ENCODE results near the gene CCDC138.

CCDC138 gene

GRCh38 chr2:108918156-108918874 is 131.7 kb downstream of the CCDC138 start:
- DNase-seq (ENCODE audit: low read depth in 2 of 2), result no peak

- DNase-seq (ENCODE audit: low read depth in 2 of 2), result no peak
Measured at GRCh38 chr2:108918941-108919341, 132.4 kb downstream of the CCDC138 start.

GRCh38 chr2:108919571-108920373 is 133.2 kb downstream of the CCDC138 start:
- DNase-seq (ENCODE audit: low read depth in 2 of 2), result no peak

GRCh38 chr2:108920686-108921085 is 134.1 kb downstream of the CCDC138 start:
- DNase-seq (ENCODE audit: low read depth in 2 of 2), result no peak

DNA sequence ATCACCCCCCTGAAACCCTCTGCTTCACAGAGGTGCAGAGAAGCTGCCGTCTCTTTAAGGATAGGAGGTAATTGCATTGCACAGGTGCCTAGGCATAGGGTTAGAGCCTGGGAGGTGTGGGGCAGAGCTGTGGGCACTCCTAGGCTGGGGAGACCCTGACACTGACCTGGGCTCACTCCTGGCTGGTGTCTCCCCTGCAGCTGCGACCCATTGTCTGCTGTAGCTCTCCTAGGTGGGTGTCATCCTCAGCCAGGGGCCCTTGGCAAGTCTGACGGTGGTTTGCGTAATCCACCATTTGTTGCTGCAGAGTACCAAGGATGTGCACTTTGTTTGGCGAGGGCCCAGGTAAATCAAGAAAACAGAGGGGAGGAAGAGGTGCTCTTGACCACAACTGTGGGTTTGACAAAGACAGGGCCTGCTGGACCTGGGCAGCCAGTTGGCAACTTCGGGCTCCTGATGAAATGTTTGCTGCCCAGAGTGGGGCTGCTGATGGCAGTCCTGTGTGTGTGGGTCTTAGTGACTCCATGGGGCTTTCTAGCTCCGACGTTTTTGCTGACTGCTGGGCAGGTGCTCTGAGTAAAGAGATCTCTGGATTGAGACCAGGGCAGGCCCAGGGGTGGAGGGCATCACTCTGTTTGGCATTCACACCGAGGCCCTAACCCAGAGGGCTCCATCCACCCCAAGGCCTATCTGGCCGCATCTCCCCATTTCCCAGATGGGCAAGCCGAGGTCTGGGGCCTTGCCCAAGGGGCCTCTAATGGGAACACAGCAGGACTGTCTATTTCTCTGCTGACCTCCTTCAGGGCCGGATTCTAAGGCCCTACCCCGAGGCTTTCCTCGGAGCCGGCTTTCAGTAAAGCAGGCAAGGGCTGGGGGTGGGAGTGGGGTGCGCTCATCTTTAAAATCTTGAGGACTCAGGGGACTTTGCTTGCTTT is 134.8 kb downstream of the CCDC138 start:
- DNase-seq (ENCODE audit: low read depth in 2 of 2), result no peak

- no peak for DNase-seq (ENCODE audit: low read depth in 2 of 2)
Measured at GRCh38 chr2:108922141-108922915, 135.8 kb downstream of the CCDC138 start.

GRCh38 chr2:108923019-108923700 is 136.6 kb downstream of the CCDC138 start:
- DNase-seq (ENCODE audit: low read depth in 2 of 2), result no peak

DNA sequence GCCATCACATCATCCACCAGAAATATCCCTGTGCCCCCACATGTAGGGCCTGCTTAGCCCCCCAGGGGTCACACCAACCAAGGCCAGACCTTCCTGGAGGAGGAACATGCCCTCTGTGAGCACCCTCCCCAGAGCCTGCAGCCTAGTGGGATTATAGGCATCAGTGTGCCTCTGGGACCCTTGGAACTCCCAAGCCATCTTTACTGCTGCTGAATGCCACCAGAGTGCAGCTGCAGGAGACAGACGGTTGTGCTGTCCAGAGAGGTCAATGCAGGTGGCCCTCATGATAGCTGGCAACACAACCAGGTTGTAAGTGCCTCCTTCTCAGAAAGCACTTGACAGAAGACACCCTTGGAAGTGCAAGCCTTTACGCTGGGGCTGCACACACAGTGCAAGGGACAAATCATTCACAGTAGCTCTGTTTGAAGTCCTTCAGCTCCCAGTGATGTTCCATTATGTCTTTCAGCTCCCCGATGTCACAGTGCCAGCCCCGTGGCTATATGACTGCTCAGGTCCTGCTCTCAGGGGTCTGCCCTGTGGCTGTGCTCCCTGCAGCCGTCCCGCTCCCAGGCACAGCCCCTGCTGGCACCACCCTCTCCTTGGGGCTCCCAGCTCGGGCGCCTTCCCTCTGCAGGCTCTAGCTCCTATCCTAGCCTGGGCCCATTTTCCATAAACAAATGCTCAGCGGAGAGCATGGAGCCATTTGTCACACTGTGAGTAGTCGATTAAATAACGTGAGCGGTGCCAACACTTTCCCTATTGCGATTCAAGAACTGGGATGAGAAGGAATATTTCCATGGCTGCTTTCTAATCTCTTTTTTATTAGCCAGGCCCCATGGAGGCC is 137.4 kb downstream of the CCDC138 start:
- no peak for DNase-seq (ENCODE audit: low read depth in 2 of 2)

DNA sequence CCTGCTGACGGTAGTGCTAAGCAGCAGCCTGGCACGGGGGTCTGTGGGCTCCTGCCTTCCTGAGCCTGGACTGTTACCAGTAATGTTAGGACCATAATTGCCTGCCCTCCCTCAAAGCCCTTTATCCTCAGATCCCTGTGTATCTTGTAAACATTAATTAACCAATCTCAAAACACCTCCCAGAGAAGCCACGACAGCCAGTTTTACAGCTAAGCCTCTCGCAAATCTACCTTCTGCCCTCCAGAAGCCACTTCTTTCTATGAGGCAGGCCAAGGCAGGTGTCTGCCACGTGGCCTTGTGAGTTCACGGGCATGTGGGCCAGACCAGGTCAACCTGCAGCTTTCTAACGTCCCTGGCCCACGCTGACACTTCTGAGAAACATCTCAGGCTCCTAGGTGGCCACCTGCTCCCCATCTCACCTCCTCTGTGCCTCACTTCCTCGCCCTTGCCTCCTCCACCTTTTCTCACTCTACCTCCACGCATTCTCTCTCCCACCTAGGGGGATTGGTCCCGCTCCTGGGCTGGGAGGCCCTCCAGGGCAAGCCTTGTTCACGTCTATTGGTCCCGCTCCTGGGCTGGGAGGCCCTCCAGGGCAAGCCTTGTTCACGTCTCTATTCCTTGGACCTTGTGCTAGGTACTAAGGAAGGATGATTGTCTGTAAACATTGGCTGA is 138.1 kb downstream of the CCDC138 start:
- no peak for DNase-seq (ENCODE audit: low read depth in 2 of 2)

DNA sequence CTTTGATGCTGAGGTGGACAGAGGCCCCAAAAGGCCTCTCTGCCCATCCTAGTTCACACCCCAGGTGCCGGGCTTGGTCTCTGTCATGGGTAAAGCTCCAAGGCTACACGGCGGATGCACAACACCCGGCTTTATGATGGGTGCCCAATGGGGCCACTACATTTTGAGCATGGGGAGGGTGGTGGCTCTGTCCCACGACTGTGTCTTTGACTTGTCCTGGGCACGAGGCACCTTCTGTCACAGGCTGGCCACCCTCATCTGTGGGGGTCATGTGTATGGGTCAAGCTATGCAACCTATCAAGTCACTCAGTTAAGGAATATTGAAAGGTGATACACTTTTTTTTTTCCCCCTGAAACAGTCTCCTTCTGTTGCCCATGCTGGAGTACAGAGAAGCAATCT is 138.7 kb downstream of the CCDC138 start:
- DNase-seq (ENCODE audit: low read depth in 2 of 2), result no peak

GRCh38 chr2:108925735-108926134 is 139.2 kb downstream of the CCDC138 start:
- no peak for DNase-seq (ENCODE audit: low read depth in 2 of 2)

Data from activated CD4-positive, alpha-beta T cell treated with anti-CD3 and anti-CD28 coated beads for 24 hours (primary cell).